SU-DHL-6 (cell line): ENCODE results near the gene NPEPL1.

ENCODE experiments used
- EZH2phosphoT487 ChIP-seq: fragments of 200-600 bp; sonication (generic), shearing (Covaris generic); conservative IDR thresholded peaks from 2 replicates; pipeline ENCODE4 v1.6.1; 2018; ENCODE audit warnings: mild to moderate bottlenecking, antibody characterized with exemption, low read length, moderate library complexity, mixed read lengths
- TF ChIP-seq, protein P1 (sequence below): fragments of 200-600 bp; sonication (generic); IDR thresholded peaks from one replicate; pipeline ENCODE4 v1.5.1; 2017; ENCODE audit warnings: antibody characterized with exemption, mild to moderate bottlenecking, low read length, moderate library complexity; ENCODE audit not compliant: insufficient read depth, poor library complexity, severe bottlenecking

DNA sequence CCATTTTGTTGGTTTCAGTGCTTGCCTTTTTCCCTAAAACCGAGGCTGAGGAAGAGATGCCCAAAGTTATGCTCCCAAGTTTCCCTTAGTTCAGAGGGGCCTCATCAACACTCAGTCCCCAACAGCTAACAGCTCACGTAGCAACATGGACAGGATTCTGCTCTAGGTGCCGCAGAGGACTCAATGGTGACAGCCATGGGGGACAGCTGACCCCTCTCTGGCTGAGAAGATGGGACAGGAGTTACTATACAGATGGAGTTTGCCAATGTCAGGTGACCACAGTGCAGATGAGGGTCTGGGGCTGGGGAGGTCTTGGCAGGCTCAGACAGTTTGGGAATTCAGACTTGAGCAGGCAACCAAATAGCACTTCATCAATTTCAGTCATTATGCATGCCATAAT is 67.3 kb downstream of the NPEPL1 start:
- TF ChIP-seq, protein P1, sequence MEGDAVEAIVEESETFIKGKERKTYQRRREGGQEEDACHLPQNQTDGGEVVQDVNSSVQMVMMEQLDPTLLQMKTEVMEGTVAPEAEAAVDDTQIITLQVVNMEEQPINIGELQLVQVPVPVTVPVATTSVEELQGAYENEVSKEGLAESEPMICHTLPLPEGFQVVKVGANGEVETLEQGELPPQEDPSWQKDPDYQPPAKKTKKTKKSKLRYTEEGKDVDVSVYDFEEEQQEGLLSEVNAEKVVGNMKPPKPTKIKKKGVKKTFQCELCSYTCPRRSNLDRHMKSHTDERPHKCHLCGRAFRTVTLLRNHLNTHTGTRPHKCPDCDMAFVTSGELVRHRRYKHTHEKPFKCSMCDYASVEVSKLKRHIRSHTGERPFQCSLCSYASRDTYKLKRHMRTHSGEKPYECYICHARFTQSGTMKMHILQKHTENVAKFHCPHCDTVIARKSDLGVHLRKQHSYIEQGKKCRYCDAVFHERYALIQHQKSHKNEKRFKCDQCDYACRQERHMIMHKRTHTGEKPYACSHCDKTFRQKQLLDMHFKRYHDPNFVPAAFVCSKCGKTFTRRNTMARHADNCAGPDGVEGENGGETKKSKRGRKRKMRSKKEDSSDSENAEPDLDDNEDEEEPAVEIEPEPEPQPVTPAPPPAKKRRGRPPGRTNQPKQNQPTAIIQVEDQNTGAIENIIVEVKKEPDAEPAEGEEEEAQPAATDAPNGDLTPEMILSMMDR, result no peak
- no peak for TF ChIP-seq EZH2phosphoT487
